SK-N-SH (cell line): ENCODE results near the gene KLHL30. TPM values are rescaled to one million over a fixed set of nuclear protein-coding genes. Genes with fewer than 3 reads are reported as not detected.

ENCODE experiments used
- CTCF ChIA-PET: fragments of 300-600, 350-600 bp; formaldehyde crosslinking; extraction: SDS; loops from one replicate; lab custom pipeline; 2021; lab: Yijun Ruan, JAX
- POLR2A ChIA-PET: fragments of 350-600 bp; sonication (Branson Sonifier 250); formaldehyde crosslinking; extraction: SDS; loops from one replicate; lab custom pipeline; 2020; ENCODE audit warnings: antibody characterized with exemption, inconsistent platforms; lab: Yijun Ruan, JAX
- DNase-seq: peaks from one replicate; pipeline ENCODE4 v3.0.0; 2012
- H2AFZ ChIP-seq: fragments of 200-600 bp; sonication (generic); 2 replicates; pipeline ENCODE4 v1.8.1; 2016; ENCODE audit warnings: antibody characterized with exemption, mild to moderate bottlenecking, low read depth
- H3F3A ChIP-seq: fragments of 200-600 bp; sonication (generic); replicated peaks from 2 replicates; pipeline ENCODE3; 2016; ENCODE audit warnings: antibody characterized with exemption, mild to moderate bottlenecking; ENCODE audit not compliant: insufficient read depth
- H3K27ac ChIP-seq, 2 experiments: fragments of 200-500 bp in 1 of 2; fragments of 200-600 bp in 1 of 2; sonication (Bioruptor generic) in 1 of 2; sonication (generic), shearing (Covaris generic) in 1 of 2; 2 replicates each; pipeline versions ENCODE4 v1.5.1 to v1.6.1; 2014 to 2016; ENCODE audit warnings: low read depth in 2 of 2, inconsistent platforms in 1 of 2, low read length in 1 of 2, mild to moderate bottlenecking in 1 of 2, mixed read lengths in 1 of 2
- H3K27me3 ChIP-seq: fragments of 200-600 bp; sonication (generic), shearing (Covaris generic); 2 replicates; pipeline ENCODE4 v1.6.1; 2016; ENCODE audit warnings: mixed run types; ENCODE audit not compliant: insufficient read depth
- H3K36me3 ChIP-seq, 2 experiments: fragments of 200-500 bp in 1 of 2; fragments of 200-600 bp in 1 of 2; sonication (Bioruptor generic) in 1 of 2; sonication (generic) in 1 of 2; replicated peaks in 1 of 2; 2 replicates each; pipeline versions ENCODE3 to v1.5.1; 2014 to 2016; ENCODE audit warnings: low read length in 1 of 2, mild to moderate bottlenecking in 1 of 2; ENCODE audit not compliant: insufficient read depth in 2 of 2, control insufficient read depth in 1 of 2
- H3K4me1 ChIP-seq, 2 experiments: fragments of 200-500 bp in 1 of 2; fragments of 200-600 bp in 1 of 2; sonication (Bioruptor generic) in 1 of 2; sonication (generic), shearing (Covaris generic) in 1 of 2; 2 replicates each; pipeline versions ENCODE4 v1.5.1 to v1.6.1; 2014 to 2016; ENCODE audit warnings: low read depth in 1 of 2, low read length in 1 of 2, mixed run types in 1 of 2; ENCODE audit not compliant: insufficient read depth in 2 of 2, control insufficient read depth in 1 of 2
- H3K4me2 ChIP-seq: fragments of 200-600 bp; sonication (generic), shearing (Covaris generic); 2 replicates; pipeline ENCODE4 v1.6.1; 2017; ENCODE audit warnings: mixed run types
- H3K4me3 ChIP-seq, 2 experiments: fragments of 200-500 bp in 1 of 2; fragments of 200-600 bp in 1 of 2; sonication (Bioruptor generic) in 1 of 2; sonication (generic), shearing (Covaris generic) in 1 of 2; 2 replicates each; pipeline versions ENCODE4 v1.5.1 to v1.8.1; 2014 to 2016; ENCODE audit warnings: low read depth in 2 of 2, inconsistent platforms in 1 of 2, low read length in 1 of 2, mild to moderate bottlenecking in 1 of 2, mixed read lengths in 1 of 2, moderate library complexity in 1 of 2
- H3K79me2 ChIP-seq: fragments of 200-600 bp; sonication (generic); 2 replicates; pipeline ENCODE4 v1.8.1; 2017; ENCODE audit warnings: mild to moderate bottlenecking; ENCODE audit not compliant: insufficient read depth
- H3K9ac ChIP-seq: fragments of 200-600 bp; sonication (generic); 2 replicates; pipeline ENCODE4 v1.6.1; 2017; ENCODE audit warnings: mixed run types
- H3K9me2 ChIP-seq: fragments of 200-600 bp; sonication (generic); 2 replicates; pipeline ENCODE4 v1.6.1; 2017; ENCODE audit warnings: mixed run types
- H3K9me3 ChIP-seq: fragments of 200-600 bp; sonication (generic); 2 replicates; pipeline ENCODE4 v1.6.1; 2017; ENCODE audit warnings: mixed run types, mild to moderate bottlenecking, moderate library complexity
- H4K20me1 ChIP-seq: fragments of 200-600 bp; sonication (generic); 2 replicates; pipeline ENCODE4 v1.6.1; 2017; ENCODE audit warnings: mild to moderate bottlenecking, mixed run types; ENCODE audit not compliant: insufficient read depth
- CTCF ChIP-seq: fragments of 200-600 bp; sonication (generic); IDR thresholded peaks from 2 replicates; pipeline ENCODE4 v1.6.1; 2017; ENCODE audit warnings: antibody characterized with exemption, mild to moderate bottlenecking, moderate library complexity
- EP300 ChIP-seq, 2 experiments: IDR thresholded peaks; 2 replicates each; pipeline versions ENCODE4 v1.4.0 to v1.6.1; 2012; ENCODE audit warnings: borderline replicate concordance in 1 of 2, low read depth in 1 of 2, low read length in 1 of 2
- EZH2phosphoT487 ChIP-seq: fragments of 200-600 bp; sonication (generic); IDR thresholded peaks from 2 replicates; pipeline ENCODE4 v1.6.1; 2017; ENCODE audit warnings: low read depth, mixed run types, mild to moderate bottlenecking, antibody characterized with exemption, moderate library complexity, borderline replicate concordance
- JUND ChIP-seq: IDR thresholded peaks from 2 replicates; pipeline ENCODE4 v1.4.0; 2012
- MAX ChIP-seq: IDR thresholded peaks from 2 replicates; pipeline ENCODE4 v1.4.0; 2012; ENCODE audit warnings: low read depth
- RAD21 ChIP-seq: IDR thresholded peaks from 2 replicates; pipeline ENCODE4 v1.6.1; 2012; ENCODE audit warnings: mild to moderate bottlenecking, low read length
- RCOR1 ChIP-seq: fragments of 150-350 bp; IDR thresholded peaks from 2 replicates; pipeline ENCODE4 v1.6.1; 2017; ENCODE audit warnings: antibody characterized with exemption, low read length
- REST ChIP-seq: IDR thresholded peaks from 2 replicates; pipeline ENCODE4 v1.6.1; 2012; ENCODE audit warnings: mild to moderate bottlenecking, low read depth, low read length, moderate library complexity
- RFX5 ChIP-seq: IDR thresholded peaks from 2 replicates; pipeline ENCODE4 v1.6.1; 2012; ENCODE audit warnings: mild to moderate bottlenecking, improper control_type of control experiment, low read length
- RXRA ChIP-seq: IDR thresholded peaks from 2 replicates; pipeline ENCODE4 v1.4.0; 2012; ENCODE audit warnings: low read depth, mild to moderate bottlenecking, borderline replicate concordance
- TAF1 ChIP-seq: IDR thresholded peaks from 2 replicates; pipeline ENCODE4 v1.6.1; 2012; ENCODE audit warnings: low read depth, mild to moderate bottlenecking, low read length, moderate library complexity, borderline replicate concordance
- TEAD4 ChIP-seq: IDR thresholded peaks from 2 replicates; pipeline ENCODE4 v1.4.0; 2012; ENCODE audit warnings: mild to moderate bottlenecking, borderline replicate concordance; ENCODE audit not compliant: insufficient read depth
- USF1 ChIP-seq: IDR thresholded peaks from 2 replicates; pipeline ENCODE4 v1.4.0; 2012; ENCODE audit warnings: low read depth, borderline replicate concordance
- ZBTB33 ChIP-seq: IDR thresholded peaks from 2 replicates; pipeline ENCODE4 v1.4.0; 2012; ENCODE audit warnings: low read depth, borderline replicate concordance
- WGBS: methylation state at CpG from one replicate; pipeline ENCODE4 v1.1.6; 2017; ENCODE audit warnings: low lambda C conversion rate; 5-methylcytosine and 5-hydroxymethylcytosine counted together
- polyA plus RNA-seq, 3 experiments: library from polyadenylated mRNA; depleted of rRNA; stranded (reverse); fragments of >200 nt; gene quantifications; 2 replicates each; pipeline ENCODE4 v1.2.3, GENCODE V29; 2012

KLHL30 gene
- polyA plus RNA-seq, 1 of the 3 experiments (the other 2 are of a cell fraction), result not detected

DNA sequence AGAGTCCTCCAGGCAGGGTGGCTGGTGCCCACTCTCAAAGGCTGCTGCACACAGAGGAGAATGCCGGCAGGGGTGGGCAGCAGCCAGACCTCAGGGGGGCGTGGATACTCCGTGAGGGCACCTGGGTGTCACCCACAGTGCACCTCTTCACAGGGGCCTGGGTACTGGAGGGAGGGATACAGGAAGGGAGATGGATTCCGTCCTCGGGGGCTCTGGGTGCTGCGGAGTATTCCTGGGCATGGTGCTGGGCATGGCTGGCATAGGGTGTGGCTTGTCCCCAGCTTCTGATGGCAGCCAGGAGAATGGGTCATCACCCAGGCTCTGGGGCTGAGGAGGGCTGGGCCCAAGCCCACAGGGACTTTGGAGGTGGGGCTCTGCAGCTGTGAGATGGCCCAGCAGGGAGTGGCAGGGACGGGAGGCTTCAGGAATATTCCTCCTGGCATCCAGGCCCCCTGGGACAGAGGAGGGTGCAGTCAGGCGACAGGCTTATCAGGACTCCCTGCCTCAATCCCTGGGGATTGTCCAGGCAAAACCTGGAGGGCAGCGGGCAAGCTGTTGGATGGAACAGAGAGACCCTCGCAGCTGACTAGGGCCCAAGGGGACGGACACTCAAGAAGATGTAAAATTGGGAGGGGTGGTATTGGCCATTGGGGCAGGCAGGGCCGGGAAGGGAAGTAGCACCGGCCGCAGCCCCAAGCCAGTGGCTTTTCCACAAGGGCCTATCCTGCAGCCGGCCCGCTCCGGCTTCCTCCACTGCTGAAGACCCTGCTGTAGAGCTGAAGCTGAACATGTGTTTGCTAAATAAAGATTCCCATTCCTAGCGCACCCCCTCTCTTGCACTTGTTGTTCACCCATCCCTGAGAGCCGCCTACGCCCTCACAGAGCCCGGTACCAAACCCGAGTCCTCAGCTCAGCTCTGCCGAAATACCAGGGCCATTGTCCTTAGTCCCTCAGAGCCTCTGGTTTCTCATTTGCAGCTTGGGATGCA is 5.7 kb upstream of the KLHL30 start:
- Histone ChIP-seq H2AFZ (no peak overlapping the region), H3K27ac (no peak overlapping the region), H3K36me3 (no peaks in the 10 kb centered on the region), H3K4me2 (no peak overlapping the region), H3F3A (no peaks in the 10 kb centered on the region), H3K4me1 (no peaks in the 10 kb centered on the region; a peak in 1 of 4 replicates), H4K20me1 (no peaks in the 10 kb centered on the region), H3K27me3 (no peaks in the 10 kb centered on the region), H3K4me3 (no peak overlapping the region), H3K9ac (no peak overlapping the region), H3K9me2 (no peaks in the 10 kb centered on the region), H3K9me3 (no peaks in the 10 kb centered on the region), H3K79me2 (no peaks in the 10 kb centered on the region)
- POLR2A ChIA-PET, result no interaction called here
- 81% methylated on average over 14 of the region's 23 CpGs for WGBS
- TF ChIP-seq ZBTB33 (no peak), RFX5 (no peak), REST (no peak), EP300 (IDR thresholded peaks at IDR 0.05; ENCODE audit: borderline replicate concordance in 1 of 2, low read depth in 1 of 2, low read length in 1 of 2) (no peak), RCOR1 (no peak), CTCF (no peak), USF1 (no peak), RAD21 (no peak), JUND (no peak), TAF1 (no peak), RXRA (no peak), TEAD4 (no peak), EZH2phosphoT487 (no peak), MAX (no peak)
- no peak for DNase-seq
- CTCF ChIA-PET, result interaction anchor here (1.4 to 2.1 kb wide), 2 partner anchors 10 to 12 kb away, joined by 4 read pairs; no protein-coding TSS in a partner anchor
